Measurements from ENCODE around the gene CNIH3. TPM values are rescaled to one million over a fixed set of nuclear protein-coding genes. Genes with fewer than 3 reads are reported as not detected.

Gene CNIH3
- total RNA-seq, 1 donor from 2014 or later = 2.5 TPM

DNA sequence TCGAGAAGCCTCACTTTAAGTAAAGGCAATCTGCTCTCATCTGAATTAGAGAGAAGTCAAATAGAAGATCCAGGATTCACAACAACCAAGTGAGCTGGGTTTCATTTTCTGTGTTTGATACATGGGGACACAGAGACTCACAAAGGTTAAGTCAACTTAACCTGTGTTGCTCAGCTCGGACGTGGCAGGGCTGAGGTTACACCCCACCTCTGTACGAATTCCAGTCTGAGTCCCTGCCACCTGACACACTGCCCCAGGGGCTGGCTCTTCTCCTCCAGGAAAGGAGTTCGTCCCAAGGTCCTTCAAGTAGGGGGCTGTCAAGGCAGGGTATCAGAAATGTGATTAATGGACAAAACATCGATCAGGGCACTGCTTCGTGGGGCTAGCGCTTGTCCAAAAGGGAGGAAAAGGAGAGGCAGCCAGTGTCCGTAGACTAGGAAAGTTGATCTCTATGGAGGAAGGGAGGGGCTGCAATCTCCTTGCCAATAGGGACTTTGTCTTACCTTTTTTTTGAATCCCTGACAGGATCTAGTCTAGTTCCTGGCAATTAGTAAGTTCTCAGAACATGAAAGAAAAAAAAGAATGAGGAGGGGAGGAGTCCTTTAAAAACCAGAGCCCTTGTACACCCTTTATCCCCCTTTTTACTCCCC lies 116.4 kb downstream of the CNIH3 start:
- H3K27me3 ChIP-seq = no peaks in the 10 kb centered on the region
- no peak overlapping the region for H3K4me3 Mint-ChIP-seq
- H3K4me3 ChIP-seq = no peak overlapping the region
- no peaks in the 10 kb centered on the region for H4K20me1 ChIP-seq (ENCODE audit: low read depth)
- no peak for DNase-seq (ENCODE audit: low spot score)
- peaks cover 31% of the 10 kb centered on the region for H3K4me1 Mint-ChIP-seq
- peaks cover 3% of the 10 kb centered on the region for H3K27me3 Mint-ChIP-seq (ENCODE audit: insufficient read depth, low read depth)
- no peak overlapping the region for H3K27ac ChIP-seq
- H3K36me3 Mint-ChIP-seq = no peaks in the 10 kb centered on the region
- no peaks in the 10 kb centered on the region for H3K9me3 ChIP-seq (ENCODE audit: low read depth)
- TF ChIP-seq EZH2 (IDR thresholded peaks at IDR 0.05) (no peak), EZH2phosphoT487 (IDR thresholded peaks at IDR 0.05) (no peak)
- TF ChIP-seq, protein P1, sequence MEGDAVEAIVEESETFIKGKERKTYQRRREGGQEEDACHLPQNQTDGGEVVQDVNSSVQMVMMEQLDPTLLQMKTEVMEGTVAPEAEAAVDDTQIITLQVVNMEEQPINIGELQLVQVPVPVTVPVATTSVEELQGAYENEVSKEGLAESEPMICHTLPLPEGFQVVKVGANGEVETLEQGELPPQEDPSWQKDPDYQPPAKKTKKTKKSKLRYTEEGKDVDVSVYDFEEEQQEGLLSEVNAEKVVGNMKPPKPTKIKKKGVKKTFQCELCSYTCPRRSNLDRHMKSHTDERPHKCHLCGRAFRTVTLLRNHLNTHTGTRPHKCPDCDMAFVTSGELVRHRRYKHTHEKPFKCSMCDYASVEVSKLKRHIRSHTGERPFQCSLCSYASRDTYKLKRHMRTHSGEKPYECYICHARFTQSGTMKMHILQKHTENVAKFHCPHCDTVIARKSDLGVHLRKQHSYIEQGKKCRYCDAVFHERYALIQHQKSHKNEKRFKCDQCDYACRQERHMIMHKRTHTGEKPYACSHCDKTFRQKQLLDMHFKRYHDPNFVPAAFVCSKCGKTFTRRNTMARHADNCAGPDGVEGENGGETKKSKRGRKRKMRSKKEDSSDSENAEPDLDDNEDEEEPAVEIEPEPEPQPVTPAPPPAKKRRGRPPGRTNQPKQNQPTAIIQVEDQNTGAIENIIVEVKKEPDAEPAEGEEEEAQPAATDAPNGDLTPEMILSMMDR (IDR thresholded peaks at IDR 0.05) = no peak
- no peaks in the 10 kb centered on the region for H3K9me3 Mint-ChIP-seq
- no peaks in the 10 kb centered on the region for H3K36me3 ChIP-seq
- no peak overlapping the region for H3K27ac Mint-ChIP-seq
- H3K79me2 ChIP-seq (ENCODE audit: low read depth) = no peaks in the 10 kb centered on the region
- peaks cover 16% of the 10 kb centered on the region for H3F3A ChIP-seq (ENCODE audit: low read depth)
- peak overlapping the region; percentile 59 for H2AFZ ChIP-seq (replicated peaks)
- H3K9ac ChIP-seq = no peak overlapping the region
- peak overlapping the region; percentile 2 for H3K4me2 ChIP-seq
- peaks cover 28% of the 10 kb centered on the region for H3K4me1 ChIP-seq

DNA sequence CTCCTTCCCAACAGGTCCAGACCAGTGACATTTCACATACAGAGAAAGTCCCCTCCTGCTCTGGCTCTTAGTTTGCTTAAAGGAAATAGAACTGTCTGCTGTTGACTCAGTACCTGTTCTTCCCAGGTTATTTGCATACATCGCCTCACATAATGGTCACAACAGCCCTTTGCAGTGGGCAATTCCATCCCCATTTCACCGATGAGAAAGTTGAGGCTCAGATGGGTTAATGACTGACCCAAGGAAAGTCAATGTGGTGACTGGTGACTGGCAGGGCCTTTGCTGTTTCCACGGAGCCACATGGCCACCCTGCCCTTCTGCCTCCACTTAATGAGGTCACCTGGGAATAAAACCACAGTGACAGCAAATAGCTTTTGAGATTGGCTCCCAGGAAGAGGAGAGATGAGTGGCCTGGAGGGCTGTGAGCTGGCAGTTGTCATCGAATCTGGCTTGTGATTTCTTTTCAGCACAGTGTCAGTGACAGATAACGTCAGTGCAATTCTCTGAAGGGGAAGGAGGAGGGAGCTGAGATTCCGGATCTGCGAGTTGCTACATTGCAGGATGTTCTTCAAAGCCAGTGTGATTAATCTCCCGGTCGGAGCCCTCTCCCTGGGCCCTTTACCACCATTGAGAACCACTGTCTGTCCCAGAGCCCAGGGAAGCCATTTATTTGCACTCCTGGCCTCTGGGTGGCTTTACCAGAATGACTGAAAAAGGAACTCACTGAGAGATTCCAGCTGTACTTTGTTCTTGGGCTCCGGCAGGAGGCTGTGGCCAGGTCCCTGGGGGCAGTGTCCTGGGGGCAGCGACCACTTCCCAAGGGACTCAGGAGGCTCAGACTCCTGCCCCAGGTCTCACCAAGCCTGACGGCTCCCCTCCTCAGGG lies 117.2 kb downstream of the CNIH3 start:
- Histone ChIP-seq H3K9ac (no peak overlapping the region), H3K27me3 (no peaks in the 10 kb centered on the region), H3K79me2 (ENCODE audit: low read depth) (no peaks in the 10 kb centered on the region), H3K4me1 (peaks cover 31% of the 10 kb centered on the region), H3K27ac (no peak overlapping the region), H3K4me2 (peak overlapping the region; percentile 2), H3K9me3 (ENCODE audit: low read depth) (no peaks in the 10 kb centered on the region), H3K36me3 (no peaks in the 10 kb centered on the region), H3K4me3 (no peak overlapping the region), H3F3A (ENCODE audit: low read depth) (peaks cover 16% of the 10 kb centered on the region), H2AFZ (replicated peaks) (peak overlapping the region; percentile 59), H4K20me1 (ENCODE audit: low read depth) (no peaks in the 10 kb centered on the region)
- Mint-ChIP-seq H3K9me3 (no peaks in the 10 kb centered on the region), H3K27ac (no peak overlapping the region), H3K4me1 (peaks cover 36% of the 10 kb centered on the region), H3K36me3 (no peaks in the 10 kb centered on the region), H3K4me3 (no peak overlapping the region), H3K27me3 (ENCODE audit: insufficient read depth, low read depth) (peaks cover 3% of the 10 kb centered on the region)
- TF ChIP-seq EZH2 (IDR thresholded peaks at IDR 0.05) = no peak
- TF ChIP-seq, protein P1 (IDR thresholded peaks at IDR 0.05) = no peak
- TF ChIP-seq EZH2phosphoT487 (IDR thresholded peaks at IDR 0.05) = no peak
- peak; percentile 29 for DNase-seq (ENCODE audit: low spot score)

DNA sequence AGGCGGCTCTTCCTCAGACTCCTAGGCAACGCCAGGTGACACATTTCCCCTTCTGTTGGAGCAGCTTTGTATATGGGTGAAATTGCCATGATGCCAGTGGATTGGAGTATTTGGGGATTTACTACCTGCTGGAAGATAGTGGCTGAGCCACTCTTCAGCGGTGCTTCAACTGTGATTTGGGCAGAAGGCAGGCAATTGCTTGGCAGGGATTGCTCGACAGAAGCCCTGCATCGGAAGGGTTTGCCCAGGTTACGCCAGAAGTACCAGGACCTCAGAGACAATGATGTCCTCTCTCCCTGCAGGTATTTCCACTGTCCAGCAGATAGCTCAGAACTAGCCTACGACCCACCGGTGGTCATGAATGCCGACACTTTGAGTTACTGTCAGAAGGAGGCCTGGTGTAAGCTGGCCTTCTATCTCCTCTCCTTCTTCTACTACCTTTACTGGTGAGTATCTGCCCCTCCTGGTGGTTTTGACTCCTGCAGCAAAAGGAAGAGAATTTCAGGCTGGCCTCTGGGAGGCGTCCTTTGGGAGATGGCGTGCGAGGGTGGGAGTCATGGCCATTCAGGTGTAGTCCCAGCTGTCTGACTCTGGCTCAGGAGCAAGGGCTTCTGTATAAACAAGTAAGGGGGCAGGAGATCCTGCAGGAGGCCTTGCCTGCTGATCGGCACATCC lies 118.3 kb downstream of the CNIH3 start:
- Mint-ChIP-seq H3K9me3 (no peaks in the 10 kb centered on the region), H3K36me3 (no peaks in the 10 kb centered on the region), H3K27ac (no peak overlapping the region), H3K4me3 (no peak overlapping the region), H3K4me1 (peaks cover 36% of the 10 kb centered on the region), H3K27me3 (ENCODE audit: insufficient read depth, low read depth) (peaks cover 3% of the 10 kb centered on the region)
- no peaks in the 10 kb centered on the region for H3K9me3 ChIP-seq (ENCODE audit: low read depth)
- no peak overlapping the region for H2AFZ ChIP-seq (replicated peaks)
- peaks cover 31% of the 10 kb centered on the region for H3K4me1 ChIP-seq
- H4K20me1 ChIP-seq (ENCODE audit: low read depth) = no peaks in the 10 kb centered on the region
- no peaks in the 10 kb centered on the region for H3K79me2 ChIP-seq (ENCODE audit: low read depth)
- TF ChIP-seq EZH2 (IDR thresholded peaks at IDR 0.05) = no peak
- TF ChIP-seq, protein P1 (IDR thresholded peaks at IDR 0.05) = peak; percentile 31
- no peaks in the 10 kb centered on the region for H3K36me3 ChIP-seq
- H3K9ac ChIP-seq = no peak overlapping the region
- H3F3A ChIP-seq (ENCODE audit: low read depth) = peaks cover 16% of the 10 kb centered on the region
- H3K27me3 ChIP-seq = no peaks in the 10 kb centered on the region
- H3K4me2 ChIP-seq = no peak overlapping the region
- DNase-seq (ENCODE audit: low spot score) = no peak
- H3K27ac ChIP-seq = no peak overlapping the region
- no peak overlapping the region for H3K4me3 ChIP-seq
